ENCODE results near the gene ANKRD10. TPM values are rescaled to one million over a fixed set of nuclear protein-coding genes. Genes with fewer than 3 reads are reported as not detected.

ANKRD10 gene
- total RNA-seq, 1 experiment from 2014 or later = 219 TPM

DNA sequence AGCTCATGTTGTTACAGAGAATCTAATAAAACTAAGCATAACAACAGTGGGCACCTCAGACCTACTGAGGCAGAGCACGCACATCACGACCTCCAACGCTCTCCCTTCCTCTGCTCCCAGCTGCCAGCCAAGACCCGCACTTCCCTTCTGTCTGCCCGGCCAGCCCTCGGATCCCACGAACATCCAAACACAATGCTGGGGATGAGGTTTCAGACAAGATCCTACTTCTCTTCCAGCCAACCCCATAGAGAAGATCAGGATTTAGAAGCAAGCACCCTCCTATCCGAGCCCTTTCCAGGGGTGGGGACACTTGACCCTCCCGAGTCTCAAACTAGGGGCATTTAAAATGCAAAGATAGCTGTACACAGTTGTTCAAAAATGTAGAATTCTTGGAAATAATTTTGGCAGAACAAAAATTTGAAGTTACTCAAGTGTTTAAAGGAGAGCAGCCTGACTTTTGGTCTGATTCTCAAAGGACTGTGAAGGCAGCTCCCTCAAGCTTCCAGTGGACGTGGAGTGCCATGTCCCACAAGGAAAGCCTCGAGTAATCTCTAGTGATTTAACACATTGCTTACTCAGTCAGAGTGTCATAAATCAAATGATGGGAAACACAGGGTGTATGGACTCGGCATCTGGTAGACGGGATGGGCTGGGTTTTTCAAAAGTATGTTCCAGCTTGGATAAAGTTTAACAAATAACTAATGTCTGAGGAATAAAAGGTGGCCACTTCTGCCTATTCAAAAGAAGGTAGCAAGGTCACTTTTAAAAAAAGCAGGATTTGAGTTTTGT is 32.8 kb downstream of the ANKRD10 start:
- Mint-ChIP-seq H3K4me1 (peaks cover 25% of the 10 kb centered on the region), H3K4me3 (no peak overlapping the region), H3K27ac (no peak overlapping the region; the same call in 1 of the 2 replicates), H3K9me3 (no peaks in the 10 kb centered on the region), H3K36me3 (no peaks in the 10 kb centered on the region; the same call in 1 of the 2 replicates), H3K27me3 (ENCODE audit: low read depth) (no peaks in the 10 kb centered on the region)
- POLR2A ChIA-PET = no interaction called here
- DNase-seq (ENCODE audit: low spot score) (no peak), ATAC-seq (no peak)
- TF ChIP-seq, protein P1, sequence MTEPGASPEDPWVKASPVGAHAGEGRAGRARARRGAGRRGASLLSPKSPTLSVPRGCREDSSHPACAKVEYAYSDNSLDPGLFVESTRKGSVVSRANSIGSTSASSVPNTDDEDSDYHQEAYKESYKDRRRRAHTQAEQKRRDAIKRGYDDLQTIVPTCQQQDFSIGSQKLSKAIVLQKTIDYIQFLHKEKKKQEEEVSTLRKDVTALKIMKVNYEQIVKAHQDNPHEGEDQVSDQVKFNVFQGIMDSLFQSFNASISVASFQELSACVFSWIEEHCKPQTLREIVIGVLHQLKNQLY (CRISPR knock-in tag; IDR thresholded peaks at IDR 0.05) = no peak
- TF ChIP-seq, protein P2, sequence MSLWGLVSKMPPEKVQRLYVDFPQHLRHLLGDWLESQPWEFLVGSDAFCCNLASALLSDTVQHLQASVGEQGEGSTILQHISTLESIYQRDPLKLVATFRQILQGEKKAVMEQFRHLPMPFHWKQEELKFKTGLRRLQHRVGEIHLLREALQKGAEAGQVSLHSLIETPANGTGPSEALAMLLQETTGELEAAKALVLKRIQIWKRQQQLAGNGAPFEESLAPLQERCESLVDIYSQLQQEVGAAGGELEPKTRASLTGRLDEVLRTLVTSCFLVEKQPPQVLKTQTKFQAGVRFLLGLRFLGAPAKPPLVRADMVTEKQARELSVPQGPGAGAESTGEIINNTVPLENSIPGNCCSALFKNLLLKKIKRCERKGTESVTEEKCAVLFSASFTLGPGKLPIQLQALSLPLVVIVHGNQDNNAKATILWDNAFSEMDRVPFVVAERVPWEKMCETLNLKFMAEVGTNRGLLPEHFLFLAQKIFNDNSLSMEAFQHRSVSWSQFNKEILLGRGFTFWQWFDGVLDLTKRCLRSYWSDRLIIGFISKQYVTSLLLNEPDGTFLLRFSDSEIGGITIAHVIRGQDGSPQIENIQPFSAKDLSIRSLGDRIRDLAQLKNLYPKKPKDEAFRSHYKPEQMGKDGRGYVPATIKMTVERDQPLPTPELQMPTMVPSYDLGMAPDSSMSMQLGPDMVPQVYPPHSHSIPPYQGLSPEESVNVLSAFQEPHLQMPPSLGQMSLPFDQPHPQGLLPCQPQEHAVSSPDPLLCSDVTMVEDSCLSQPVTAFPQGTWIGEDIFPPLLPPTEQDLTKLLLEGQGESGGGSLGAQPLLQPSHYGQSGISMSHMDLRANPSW (CRISPR knock-in tag; conservative IDR thresholded peaks at IDR 0.05; ENCODE audit: low read depth) = no peak
- CTCF ChIA-PET = interaction anchor here (1.0 kb wide), 2 partner anchors 33 to 237 kb away, joined by 3 to 4 read pairs; no protein-coding TSS in a partner anchor

DNA sequence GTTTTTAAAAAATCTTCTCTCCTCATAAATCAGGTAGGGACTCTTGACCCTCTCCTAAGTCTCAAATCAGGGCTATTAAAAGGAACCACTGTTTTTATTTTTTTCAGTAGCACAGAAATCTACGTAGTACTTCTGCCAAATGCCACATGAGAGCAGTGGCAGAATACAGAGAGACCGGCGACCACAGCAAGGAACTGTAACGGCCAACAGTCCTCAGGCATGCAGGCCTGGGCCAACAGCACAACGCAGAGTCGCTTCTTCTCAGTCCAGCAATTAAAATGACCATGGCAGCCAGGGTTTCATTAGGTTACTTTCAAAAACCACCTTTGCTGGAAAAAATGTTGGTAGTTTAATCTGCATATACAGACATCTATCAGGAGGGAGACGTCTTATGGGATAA is 34.2 kb downstream of the ANKRD10 start:
- DNase-seq (ENCODE audit: low spot score) (no peak), ATAC-seq (no peak)
- no peaks in the 10 kb centered on the region for H3K27me3 Mint-ChIP-seq (ENCODE audit: low read depth)
- H3K36me3 Mint-ChIP-seq = no peaks in the 10 kb centered on the region; the same call in 1 of the 2 replicates
- ChIA-PET POLR2A (no interaction called here), CTCF (no interaction called here)
- no peak overlapping the region for H3K27ac Mint-ChIP-seq
- H3K9me3 Mint-ChIP-seq = no peaks in the 10 kb centered on the region
- H3K4me1 Mint-ChIP-seq = peaks cover 11% of the 10 kb centered on the region
- no peak overlapping the region for H3K4me3 Mint-ChIP-seq
- TF ChIP-seq, protein P2 (CRISPR knock-in tag; conservative IDR thresholded peaks at IDR 0.05; ENCODE audit: low read depth) = no peak
- TF ChIP-seq, protein P3, sequence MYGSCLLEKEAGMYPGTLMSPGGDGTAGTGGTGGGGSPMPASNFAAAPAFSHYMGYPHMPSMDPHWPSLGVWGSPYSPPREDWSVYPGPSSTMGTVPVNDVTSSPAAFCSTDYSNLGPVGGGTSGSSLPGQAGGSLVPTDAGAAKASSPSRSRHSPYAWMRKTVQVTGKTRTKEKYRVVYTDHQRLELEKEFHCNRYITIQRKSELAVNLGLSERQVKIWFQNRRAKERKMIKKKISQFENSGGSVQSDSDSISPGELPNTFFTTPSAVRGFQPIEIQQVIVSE (CRISPR knock-in tag; IDR thresholded peaks at IDR 0.05; ENCODE audit: borderline replicate concordance) = no peak
- TF ChIP-seq ZNF416 (CRISPR knock-in tag; IDR thresholded peaks at IDR 0.05) (no peak), ZNF281 (CRISPR knock-in tag; IDR thresholded peaks at IDR 0.05) (no peak), NFE2L1 (CRISPR knock-in tag; IDR thresholded peaks at IDR 0.05) (no peak), ZNF263 (CRISPR knock-in tag; IDR thresholded peaks at IDR 0.05; ENCODE audit: low read depth) (no peak), EMX1 (CRISPR knock-in tag; IDR thresholded peaks at IDR 0.05) (no peak), FOXP4 (CRISPR knock-in tag; IDR thresholded peaks at IDR 0.05) (no peak), NR3C1 (CRISPR knock-in tag; conservative IDR thresholded peaks at IDR 0.05; ENCODE audit: low read depth) (no peak), ATF3 (CRISPR knock-in tag; conservative IDR thresholded peaks at IDR 0.05) (no peak), PREB (CRISPR knock-in tag; IDR thresholded peaks at IDR 0.05; ENCODE audit: borderline replicate concordance) (no peak), FOXK1 (CRISPR knock-in tag; IDR thresholded peaks at IDR 0.05) (no peak), JUN (CRISPR knock-in tag; IDR thresholded peaks at IDR 0.05) (no peak)
- TF ChIP-seq, protein P4, sequence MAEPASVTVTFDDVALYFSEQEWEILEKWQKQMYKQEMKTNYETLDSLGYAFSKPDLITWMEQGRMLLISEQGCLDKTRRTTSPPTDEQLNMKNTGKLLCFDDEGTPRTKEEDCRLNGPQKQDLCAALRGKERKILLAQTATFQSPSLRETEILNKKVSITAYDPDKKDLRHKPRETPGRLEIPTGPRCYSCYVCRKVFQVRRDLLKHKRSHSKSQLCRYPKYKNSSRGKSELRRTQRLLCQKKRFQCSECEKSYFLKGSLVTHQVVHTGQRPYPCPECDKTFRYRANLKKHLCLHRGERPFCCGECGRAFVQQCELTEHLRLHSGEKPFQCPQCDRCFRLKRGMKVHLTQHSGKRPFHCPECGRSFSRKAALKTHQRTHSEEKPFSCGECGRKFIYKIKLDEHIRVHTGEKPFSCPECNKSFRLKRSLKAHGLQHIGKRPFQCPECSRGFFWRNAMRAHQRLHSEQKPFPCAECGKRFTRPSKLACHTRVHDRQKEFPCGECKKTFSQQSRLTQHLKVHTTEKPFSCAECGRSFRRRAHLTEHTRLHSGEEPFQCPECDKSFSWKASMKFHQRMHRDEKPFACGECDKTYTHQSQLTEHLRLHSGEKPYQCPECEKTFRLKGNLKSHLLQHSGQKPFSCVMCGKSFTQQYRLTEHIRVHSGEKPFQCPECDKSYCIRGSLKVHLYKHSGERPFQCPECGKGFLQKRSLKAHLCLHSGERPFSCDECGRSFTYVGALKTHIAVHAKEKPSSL (CRISPR knock-in tag; conservative IDR thresholded peaks at IDR 0.05) = no peak
